GM19238 (cell line): ENCODE measurements around the gene RBM24.

Experiments used
- DNase-seq: peaks from one replicate; pipeline ENCODE4 v3.0.0; 2011; ENCODE audit warnings: low spot score; ENCODE audit not compliant: insufficient read length

The RBM24 gene

DNA sequence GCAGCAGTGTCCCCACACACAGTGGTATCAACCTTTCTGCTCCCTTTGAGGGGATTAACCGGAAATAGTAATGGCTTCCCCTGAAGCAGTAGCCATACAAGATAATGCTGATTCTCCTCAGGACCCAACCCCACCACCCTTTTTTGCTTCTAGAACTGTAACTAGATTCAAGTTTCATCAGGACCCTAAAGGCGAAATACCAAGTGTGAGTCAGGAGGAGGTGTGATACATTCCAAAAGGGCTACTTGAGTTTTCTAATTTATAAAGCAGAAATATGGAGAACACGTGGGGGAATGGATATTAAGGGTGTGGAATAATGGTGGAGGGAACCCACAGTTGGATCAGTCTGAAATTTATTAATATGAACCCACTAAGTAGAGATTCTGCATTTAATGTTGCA is 60.7 kb downstream of the RBM24 start:
- DNase-seq, result no peak

DNA sequence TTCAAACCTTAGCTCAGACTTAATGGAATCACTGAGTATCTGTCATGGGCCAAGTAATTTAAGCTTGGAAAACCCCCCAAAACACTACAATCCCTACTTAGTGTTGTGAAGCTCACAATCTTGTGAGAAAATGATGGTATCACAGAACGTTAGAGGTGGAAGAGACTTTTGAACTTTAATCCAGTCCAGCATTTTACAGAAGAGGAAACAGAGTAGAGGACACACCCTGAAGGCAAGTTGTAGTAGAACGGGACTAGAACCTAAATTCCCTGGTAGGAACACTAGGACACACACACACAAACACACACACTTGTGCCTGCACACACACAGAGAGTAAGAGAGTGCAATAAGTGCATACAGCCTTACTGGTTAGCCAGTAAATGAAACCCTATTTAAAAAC is 62.1 kb downstream of the RBM24 start:
- no peak for DNase-seq
